IPS-18a (cell line): ENCODE measurements around the gene BBS9.

Source experiments
- H3K27ac ChIP-seq: one replicate; pipeline ENCODE4 v1.5.1; 2013; ENCODE audit warnings: low read length
- H3K27me3 ChIP-seq: one replicate; pipeline ENCODE4 v1.6.1; 2013; ENCODE audit warnings: mild to moderate bottlenecking, low read length; ENCODE audit not compliant: control insufficient read depth, insufficient read depth
- H3K36me3 ChIP-seq: one replicate; pipeline ENCODE4 v1.6.1; 2013; ENCODE audit warnings: low read depth, low read length; ENCODE audit not compliant: control insufficient read depth
- H3K4me1 ChIP-seq: one replicate; pipeline ENCODE4 v1.6.1; 2013; ENCODE audit warnings: low read depth, low read length; ENCODE audit not compliant: control insufficient read depth
- H3K4me3 ChIP-seq: one replicate; pipeline ENCODE4 v1.5.1; 2013; ENCODE audit warnings: low read length
- H3K9ac ChIP-seq: one replicate; pipeline ENCODE4 v1.6.1; 2013; ENCODE audit warnings: mild to moderate bottlenecking, low read length, moderate library complexity
- H3K9me3 ChIP-seq: one replicate; pipeline ENCODE4 v1.6.1; 2013; ENCODE audit warnings: low read depth, low read length; ENCODE audit not compliant: control insufficient read depth

BBS9 gene

GRCh38 chr7:33129806-33130153, 416 bp downstream of the BBS9 start:
- H3K9ac ChIP-seq, result peak overlapping the region; percentile 50
- H3K27ac ChIP-seq, result no peak overlapping the region

GRCh38 chr7:33130184-33130583, 820 bp downstream of the BBS9 start:
- Histone ChIP-seq H3K27ac (no peak overlapping the region), H3K36me3 (no peaks in the 10 kb centered on the region), H3K27me3 (no peaks in the 10 kb centered on the region), H3K4me1 (peaks cover 7% of the 10 kb centered on the region), H3K9me3 (no peaks in the 10 kb centered on the region), H3K9ac (peak overlapping the region; percentile 50), H3K4me3 (peak overlapping the region; percentile 73)

More at GRCh38 chr7:33129806-33130153, 416 bp downstream of the BBS9 start:
- no peaks in the 10 kb centered on the region for H3K27me3 ChIP-seq
- peak overlapping the region; percentile 73 for H3K4me3 ChIP-seq
- H3K36me3 ChIP-seq, result no peaks in the 10 kb centered on the region
- H3K9me3 ChIP-seq, result no peaks in the 10 kb centered on the region
- H3K4me1 ChIP-seq, result peaks cover 7% of the 10 kb centered on the region

- H3K27me3 ChIP-seq, result no peaks in the 10 kb centered on the region
- H3K27ac ChIP-seq, result no peak overlapping the region
- H3K9ac ChIP-seq, result no peak overlapping the region
- no peaks in the 10 kb centered on the region for H3K36me3 ChIP-seq
- no peaks in the 10 kb centered on the region for H3K4me1 ChIP-seq
- H3K4me3 ChIP-seq, result no peak overlapping the region
- no peaks in the 10 kb centered on the region for H3K9me3 ChIP-seq
Measured at GRCh38 chr7:33137103-33137502, 7.7 kb downstream of the BBS9 start.

GRCh38 chr7:33142585-33142984, 13.2 kb downstream of the BBS9 start:
- no peaks in the 10 kb centered on the region for H3K36me3 ChIP-seq

GRCh38 chr7:33143996-33144718, 14.8 kb downstream of the BBS9 start:
- Histone ChIP-seq H3K4me3 (no peak overlapping the region), H3K4me1 (no peaks in the 10 kb centered on the region), H3K36me3 (no peaks in the 10 kb centered on the region), H3K9me3 (peaks cover 4% of the 10 kb centered on the region), H3K27ac (no peak overlapping the region), H3K9ac (no peak overlapping the region), H3K27me3 (no peaks in the 10 kb centered on the region)

More at GRCh38 chr7:33142585-33142984, 13.2 kb downstream of the BBS9 start:
- Histone ChIP-seq H3K9me3 (peaks cover 4% of the 10 kb centered on the region), H3K27me3 (no peaks in the 10 kb centered on the region), H3K9ac (no peak overlapping the region), H3K27ac (no peak overlapping the region), H3K4me1 (no peaks in the 10 kb centered on the region), H3K4me3 (no peak overlapping the region)

GRCh38 chr7:33145156-33145555, 15.8 kb downstream of the BBS9 start:
- H3K27me3 ChIP-seq, result no peaks in the 10 kb centered on the region
- no peak overlapping the region for H3K27ac ChIP-seq
- H3K4me1 ChIP-seq, result no peaks in the 10 kb centered on the region
- peaks cover 4% of the 10 kb centered on the region for H3K9me3 ChIP-seq
- no peaks in the 10 kb centered on the region for H3K36me3 ChIP-seq
- no peak overlapping the region for H3K4me3 ChIP-seq
- H3K9ac ChIP-seq, result no peak overlapping the region

- Histone ChIP-seq H3K4me3 (no peak overlapping the region), H3K4me1 (no peaks in the 10 kb centered on the region), H3K9me3 (no peaks in the 10 kb centered on the region), H3K27ac (no peak overlapping the region), H3K36me3 (no peaks in the 10 kb centered on the region), H3K27me3 (no peaks in the 10 kb centered on the region), H3K9ac (no peak overlapping the region)
Measured at GRCh38 chr7:33152087-33152486, 22.7 kb downstream of the BBS9 start.

GRCh38 chr7:33155811-33156210, 26.4 kb downstream of the BBS9 start:
- Histone ChIP-seq H3K27me3 (no peaks in the 10 kb centered on the region), H3K9me3 (no peaks in the 10 kb centered on the region), H3K27ac (no peak overlapping the region), H3K36me3 (no peaks in the 10 kb centered on the region), H3K4me3 (no peak overlapping the region), H3K4me1 (no peaks in the 10 kb centered on the region), H3K9ac (no peak overlapping the region)

- H3K27ac ChIP-seq, result no peak overlapping the region
- H3K4me3 ChIP-seq, result no peak overlapping the region
Measured at GRCh38 chr7:33156441-33156840, 27.1 kb downstream of the BBS9 start.

GRCh38 chr7:33157311-33157710, 27.9 kb downstream of the BBS9 start:
- Histone ChIP-seq H3K4me1 (no peaks in the 10 kb centered on the region), H3K36me3 (no peaks in the 10 kb centered on the region), H3K27ac (no peak overlapping the region), H3K9me3 (no peaks in the 10 kb centered on the region), H3K27me3 (no peaks in the 10 kb centered on the region), H3K4me3 (no peak overlapping the region), H3K9ac (no peak overlapping the region)

More at GRCh38 chr7:33156441-33156840, 27.1 kb downstream of the BBS9 start:
- H3K36me3 ChIP-seq, result no peaks in the 10 kb centered on the region
- H3K27me3 ChIP-seq, result no peaks in the 10 kb centered on the region
- H3K9me3 ChIP-seq, result no peaks in the 10 kb centered on the region
- no peak overlapping the region for H3K9ac ChIP-seq
- H3K4me1 ChIP-seq, result no peaks in the 10 kb centered on the region

- H3K27ac ChIP-seq, result no peak overlapping the region
- no peaks in the 10 kb centered on the region for H3K4me1 ChIP-seq
- H3K9ac ChIP-seq, result no peak overlapping the region
- no peaks in the 10 kb centered on the region for H3K27me3 ChIP-seq
- no peak overlapping the region for H3K4me3 ChIP-seq
- no peaks in the 10 kb centered on the region for H3K9me3 ChIP-seq
- no peaks in the 10 kb centered on the region for H3K36me3 ChIP-seq
Measured at GRCh38 chr7:33157781-33158180, 28.4 kb downstream of the BBS9 start.

- Histone ChIP-seq H3K27me3 (no peaks in the 10 kb centered on the region), H3K4me3 (no peak overlapping the region), H3K36me3 (no peaks in the 10 kb centered on the region), H3K4me1 (no peaks in the 10 kb centered on the region), H3K9me3 (no peaks in the 10 kb centered on the region), H3K27ac (no peak overlapping the region), H3K9ac (no peak overlapping the region)
Measured at GRCh38 chr7:33177876-33178275, 48.5 kb downstream of the BBS9 start.
